Activated CD4-positive, alpha-beta T cell treated with anti-CD3 and anti-CD28 coated beads, Interleukin-2, amount 10 ng/mL, durations not matched to agents 24 days and 14 days (primary cell): Measurements from ENCODE around the gene STRA6. TPM values are rescaled to one million over a fixed set of nuclear protein-coding genes. Genes with fewer than 3 reads are reported as not detected.

ENCODE experiments used
- DNase-seq: peaks from one replicate; pipeline ENCODE4 v3.0.0; 2022
- H3K27ac Mint-ChIP-seq: one replicate; pipeline ENCODE4 v1.8.0; 2022; ENCODE audit warnings: mild to moderate bottlenecking, mixed read lengths
- H3K27me3 Mint-ChIP-seq: one replicate; pipeline ENCODE4 v1.8.0; 2022; ENCODE audit warnings: mixed read lengths
- H3K36me3 Mint-ChIP-seq: one replicate; pipeline ENCODE4 v1.8.0; 2022; ENCODE audit warnings: low read depth, mild to moderate bottlenecking, mixed read lengths
- H3K4me1 Mint-ChIP-seq: one replicate; pipeline ENCODE4 v1.8.0; 2021; ENCODE audit warnings: mixed read lengths
- H3K4me3 Mint-ChIP-seq: one replicate; pipeline ENCODE4 v1.8.0; 2022; ENCODE audit warnings: mild to moderate bottlenecking, moderate library complexity, mixed read lengths
- H3K9me3 Mint-ChIP-seq: one replicate; pipeline ENCODE4 v1.8.0; 2021; ENCODE audit warnings: mixed read lengths
- intact Hi-C: fragments of 100-400 bp; cut with micrococcal nuclease; formaldehyde crosslinking; loops from one replicate; pipeline ENCODE4 v1.15.1; 2023
- total RNA-seq: library from RNA; stranded (reverse); gene quantifications from 2 replicates; pipeline ENCODE4 v1.2.3, GENCODE V29; 2022

The STRA6 gene
- total RNA-seq, 1 donor from 2014 or later = not detected

DNA sequence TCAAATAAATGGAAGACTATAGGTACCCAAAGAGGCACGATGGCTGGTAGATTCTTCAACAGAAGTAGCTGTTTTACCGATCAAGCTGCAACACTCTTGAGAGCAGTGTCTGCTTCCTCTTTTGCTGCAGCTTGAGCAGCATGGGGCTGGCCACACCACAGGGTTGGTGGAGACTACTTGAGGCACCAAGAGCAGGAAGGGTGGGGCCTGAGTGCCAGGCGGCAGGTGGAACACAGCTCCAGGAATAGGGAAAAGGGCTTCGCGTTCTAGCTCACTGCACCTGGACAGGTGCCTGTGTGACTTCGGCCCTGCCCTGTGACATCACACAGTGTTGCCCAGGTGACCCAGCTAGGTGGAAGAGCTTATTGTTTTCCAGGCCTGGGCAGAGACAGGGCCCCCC is 33.4 kb upstream of the STRA6 start, which contains the start of gene CCDC33:
TSS of gene CCDC33 (plus strand) at position 365 of the 400 bp plus-strand sequence. CDS start 394 bp downstream, outside the sequence.
- H3K27me3 Mint-ChIP-seq = peaks cover 7% of the 10 kb centered on the region
- no peaks in the 10 kb centered on the region for H3K4me1 Mint-ChIP-seq
- H3K27ac Mint-ChIP-seq = no peak within 1 kb of the TSS
- no peaks in the 10 kb centered on the region for H3K9me3 Mint-ChIP-seq
- DNase-seq = no peak
- intact Hi-C loops = no loop called here
- no peak within 1 kb of the TSS for H3K4me3 Mint-ChIP-seq
- H3K36me3 Mint-ChIP-seq = no peaks in the 10 kb centered on the region

GRCh38 chr15:74234598-74234875 is 31.9 kb upstream of the STRA6 start:
- intact Hi-C loops = no loop called here
- DNase-seq = no peak
- H3K27me3 Mint-ChIP-seq = peaks cover 7% of the 10 kb centered on the region
- no peaks in the 10 kb centered on the region for H3K4me1 Mint-ChIP-seq
- no peak overlapping the region for H3K4me3 Mint-ChIP-seq
- H3K27ac Mint-ChIP-seq = no peak overlapping the region
- no peaks in the 10 kb centered on the region for H3K9me3 Mint-ChIP-seq
- H3K36me3 Mint-ChIP-seq = no peaks in the 10 kb centered on the region

- no peaks in the 10 kb centered on the region for H3K36me3 Mint-ChIP-seq
- no peak for DNase-seq
Measured at GRCh38 chr15:74233851-74234597, 31.4 kb upstream of the STRA6 start.

DNA sequence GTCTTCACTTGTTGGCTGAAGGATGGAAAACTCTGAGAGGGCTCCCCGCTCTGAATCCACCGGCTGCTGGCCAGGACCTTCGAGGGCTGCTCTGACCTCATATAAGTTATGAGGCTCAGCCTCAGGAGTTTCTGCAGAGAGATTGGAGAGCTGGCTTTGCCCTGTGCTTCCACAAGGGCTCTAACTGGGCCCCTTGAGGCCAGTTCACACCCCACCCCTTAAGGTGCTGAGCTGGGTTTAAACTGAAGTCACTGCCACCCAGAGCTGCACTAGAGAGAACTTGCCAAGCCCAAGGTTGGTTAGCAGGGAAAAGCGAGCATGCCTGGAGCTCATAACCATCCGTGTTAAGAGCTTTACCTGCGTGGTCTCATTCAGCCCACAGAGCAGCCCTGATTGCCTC is 30.8 kb upstream of the STRA6 start:
- H3K27ac Mint-ChIP-seq = no peak overlapping the region
- no peak overlapping the region for H3K4me3 Mint-ChIP-seq
- no peak for DNase-seq
- H3K27me3 Mint-ChIP-seq = peaks cover 4% of the 10 kb centered on the region
- no peaks in the 10 kb centered on the region for H3K9me3 Mint-ChIP-seq
- no peaks in the 10 kb centered on the region for H3K4me1 Mint-ChIP-seq
- intact Hi-C loops = no loop called here
- H3K36me3 Mint-ChIP-seq = no peaks in the 10 kb centered on the region

More at GRCh38 chr15:74233851-74234597, 31.4 kb upstream of the STRA6 start:
- Mint-ChIP-seq H3K4me1 (no peaks in the 10 kb centered on the region), H3K4me3 (no peak overlapping the region), H3K9me3 (no peaks in the 10 kb centered on the region), H3K27ac (no peak overlapping the region), H3K27me3 (peaks cover 4% of the 10 kb centered on the region)
- intact Hi-C loops = no loop called here

DNA sequence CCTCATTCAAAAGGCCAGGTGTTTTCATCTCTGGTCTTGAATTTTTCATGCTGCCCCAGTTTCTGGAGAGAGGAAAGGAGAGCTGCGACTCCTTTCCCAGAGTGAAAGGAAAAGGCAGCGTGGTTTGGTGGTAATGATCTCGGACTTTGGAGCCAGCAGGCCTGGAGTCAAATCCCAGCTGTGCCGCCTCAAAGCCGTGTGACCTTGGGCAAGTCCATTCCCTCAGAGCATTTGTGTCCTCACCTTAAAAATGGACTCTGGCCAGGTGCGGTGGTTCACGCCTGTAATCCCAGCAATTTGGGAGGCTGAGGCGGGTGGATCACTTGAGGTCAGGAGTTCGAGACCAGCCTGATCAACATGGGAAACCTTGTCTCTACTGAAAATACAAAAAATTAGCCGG is 28.9 kb upstream of the STRA6 start:
- H3K4me3 Mint-ChIP-seq = no peak overlapping the region
- H3K9me3 Mint-ChIP-seq = no peaks in the 10 kb centered on the region
- peaks cover 6% of the 10 kb centered on the region for H3K27me3 Mint-ChIP-seq

GRCh38 chr15:74229686-74230085 is 27.1 kb upstream of the STRA6 start:
- Mint-ChIP-seq H3K9me3 (no peaks in the 10 kb centered on the region), H3K4me1 (no peaks in the 10 kb centered on the region), H3K4me3 (no peak overlapping the region), H3K27ac (no peak overlapping the region), H3K36me3 (no peaks in the 10 kb centered on the region), H3K27me3 (peaks cover 7% of the 10 kb centered on the region)
- intact Hi-C loops = no loop called here
- no peak for DNase-seq

More for the DNA sequence above, 28.9 kb upstream of the STRA6 start:
- Mint-ChIP-seq H3K36me3 (no peaks in the 10 kb centered on the region), H3K4me1 (no peaks in the 10 kb centered on the region), H3K27ac (no peak overlapping the region)
- intact Hi-C loops = no loop called here
- DNase-seq = no peak

GRCh38 chr15:74228723-74229081 is 26.1 kb upstream of the STRA6 start:
- peaks cover 12% of the 10 kb centered on the region for H3K27me3 Mint-ChIP-seq
- H3K9me3 Mint-ChIP-seq = no peaks in the 10 kb centered on the region
- intact Hi-C loops = no loop called here
- no peak overlapping the region for H3K27ac Mint-ChIP-seq
- H3K36me3 Mint-ChIP-seq = no peaks in the 10 kb centered on the region
- H3K4me3 Mint-ChIP-seq = no peak overlapping the region
- no peak for DNase-seq
- no peaks in the 10 kb centered on the region for H3K4me1 Mint-ChIP-seq

DNA sequence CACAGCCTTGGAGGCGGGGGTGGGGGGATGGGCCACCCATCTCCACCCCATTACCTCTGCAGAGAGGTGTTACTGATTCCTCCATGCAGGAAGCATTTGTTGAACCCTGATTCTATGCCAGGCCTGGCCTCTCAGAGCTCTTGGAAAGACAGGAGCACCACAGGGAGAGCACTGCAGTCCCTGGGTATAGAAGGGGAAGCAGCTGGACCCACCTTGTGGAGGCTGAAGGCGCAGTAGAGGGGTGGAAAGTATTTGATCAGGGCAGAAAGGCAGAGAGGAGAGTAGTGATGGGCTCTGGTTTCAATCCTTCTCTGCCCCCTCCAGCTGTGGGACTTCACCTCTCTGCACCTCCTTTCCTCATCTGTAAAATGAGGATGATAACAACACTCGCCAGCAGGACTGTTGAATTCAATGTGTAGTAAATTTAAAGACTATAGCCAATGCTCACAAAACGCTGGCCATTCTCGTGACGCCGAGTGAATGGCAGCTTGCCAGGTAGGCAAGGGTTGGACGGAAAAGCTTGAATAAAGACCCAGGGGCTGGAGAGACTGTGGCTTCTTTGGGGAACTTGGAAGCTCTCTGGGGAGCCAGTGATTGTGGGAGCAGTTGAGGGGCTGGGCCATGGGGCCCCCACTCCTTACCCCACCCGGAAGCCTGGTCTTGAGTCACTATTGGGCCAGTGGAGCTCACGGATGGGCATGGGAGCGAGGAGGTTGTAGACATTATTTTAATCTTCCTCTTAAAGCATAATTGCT is 25.6 kb upstream of the STRA6 start:
- H3K27ac Mint-ChIP-seq = no peak overlapping the region

GRCh38 chr15:74226761-74227540 is 24.4 kb upstream of the STRA6 start:
- intact Hi-C loops = no loop called here

More for the DNA sequence above, 25.6 kb upstream of the STRA6 start:
- no peaks in the 10 kb centered on the region for H3K9me3 Mint-ChIP-seq
- H3K36me3 Mint-ChIP-seq = no peaks in the 10 kb centered on the region
- no peaks in the 10 kb centered on the region for H3K4me1 Mint-ChIP-seq
- H3K4me3 Mint-ChIP-seq = no peak overlapping the region
- peaks cover 17% of the 10 kb centered on the region for H3K27me3 Mint-ChIP-seq
- intact Hi-C loops = no loop called here
- DNase-seq = no peak

GRCh38 chr15:74225928-74226327 is 23.3 kb upstream of the STRA6 start:
- no peak overlapping the region for H3K4me3 Mint-ChIP-seq
- no peaks in the 10 kb centered on the region for H3K4me1 Mint-ChIP-seq
- no peaks in the 10 kb centered on the region for H3K9me3 Mint-ChIP-seq
- intact Hi-C loops = no loop called here
- H3K27ac Mint-ChIP-seq = no peak overlapping the region
- no peak for DNase-seq
- no peaks in the 10 kb centered on the region for H3K36me3 Mint-ChIP-seq
- peaks cover 30% of the 10 kb centered on the region for H3K27me3 Mint-ChIP-seq

More at GRCh38 chr15:74226761-74227540, 24.4 kb upstream of the STRA6 start:
- Mint-ChIP-seq H3K36me3 (no peaks in the 10 kb centered on the region), H3K27me3 (peaks cover 22% of the 10 kb centered on the region), H3K4me1 (no peaks in the 10 kb centered on the region), H3K27ac (no peak overlapping the region), H3K9me3 (no peaks in the 10 kb centered on the region), H3K4me3 (no peak overlapping the region)
- DNase-seq = no peak

DNA sequence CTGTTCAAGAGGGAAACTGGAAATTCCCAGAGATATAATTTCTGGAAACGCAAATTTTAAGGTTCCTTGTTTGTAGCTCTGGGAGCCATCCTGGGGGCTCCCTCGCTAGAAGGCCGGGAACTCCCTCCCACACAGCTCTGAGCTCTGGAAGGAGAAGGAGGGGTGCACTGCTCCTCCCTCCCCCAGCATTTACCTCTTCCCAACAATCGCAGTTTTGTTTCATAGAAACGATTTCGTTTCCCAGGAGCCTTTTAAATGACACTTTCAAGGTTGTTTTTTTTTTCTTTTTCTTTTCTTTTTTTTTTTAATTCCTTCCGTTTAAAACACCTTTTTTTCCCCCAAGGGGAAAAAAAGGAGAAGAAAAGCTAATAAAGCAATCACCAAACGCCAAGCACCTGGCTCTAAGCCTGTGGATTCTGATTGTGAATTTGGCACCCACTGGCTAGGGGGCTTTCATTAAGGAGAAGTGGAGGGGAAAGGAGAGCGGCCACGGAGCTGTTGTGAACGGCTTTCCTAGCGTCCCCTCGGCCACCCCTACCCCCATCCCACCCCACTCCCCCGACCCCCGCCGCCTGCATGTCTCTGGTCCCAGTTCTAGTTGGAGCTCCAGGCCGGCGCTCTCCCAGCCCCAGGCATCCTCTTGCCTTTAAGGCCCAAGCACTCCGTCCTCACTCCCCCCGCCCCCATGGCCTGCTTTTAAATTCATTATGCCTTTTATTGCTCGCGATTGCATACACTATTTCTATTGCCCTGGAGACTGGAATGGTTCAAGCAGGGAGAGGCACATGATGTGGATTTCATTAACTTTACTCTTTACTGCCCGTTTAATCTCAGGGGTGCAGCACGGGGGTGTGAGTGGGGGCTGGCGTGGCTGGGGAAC is 19.9 kb upstream of the STRA6 start:
- Mint-ChIP-seq H3K9me3 (no peaks in the 10 kb centered on the region), H3K4me1 (no peaks in the 10 kb centered on the region), H3K27ac (no peak overlapping the region), H3K27me3 (peaks cover 34% of the 10 kb centered on the region), H3K4me3 (no peak overlapping the region), H3K36me3 (no peaks in the 10 kb centered on the region)
- intact Hi-C loops = no loop called here
- no peak for DNase-seq

- no peaks in the 10 kb centered on the region for H3K9me3 Mint-ChIP-seq
- H3K4me1 Mint-ChIP-seq = no peaks in the 10 kb centered on the region
- H3K36me3 Mint-ChIP-seq = no peaks in the 10 kb centered on the region
- no peak for DNase-seq
- no peak overlapping the region for H3K4me3 Mint-ChIP-seq
- H3K27me3 Mint-ChIP-seq = peaks cover 33% of the 10 kb centered on the region
- H3K27ac Mint-ChIP-seq = no peak overlapping the region
- intact Hi-C loops = no loop called here
Measured at GRCh38 chr15:74221399-74222239, 19.0 kb upstream of the STRA6 start.
